H54 (cell line): ENCODE measurements around the gene TVP23C.
A peak's percentile ranks its signal among the peaks of the same experiment; 100 is the strongest.
"Not testable (repeated sequence)": the region's sequence is repeated elsewhere in the genome, so short reads cannot be mapped to it uniquely, and the experiment has no call there.

Experiments
- DNase-seq: peaks from one replicate; pipeline ENCODE4 v3.0.0; 2011; ENCODE audit warnings: low spot score, mixed read lengths; ENCODE audit not compliant: insufficient read length
- FAIRE-seq: peaks from 3 replicates; lab custom pipeline; 2011; peaks lifted over from hg19 to GRCh38; lab: Jason Lieb, UNC
- POLR2A ChIP-seq: IDR thresholded peaks from 2 replicates; pipeline ENCODE4 v1.6.1; 2011; ENCODE audit warnings: low read depth, mild to moderate bottlenecking, low read length

Gene TVP23C

DNA sequence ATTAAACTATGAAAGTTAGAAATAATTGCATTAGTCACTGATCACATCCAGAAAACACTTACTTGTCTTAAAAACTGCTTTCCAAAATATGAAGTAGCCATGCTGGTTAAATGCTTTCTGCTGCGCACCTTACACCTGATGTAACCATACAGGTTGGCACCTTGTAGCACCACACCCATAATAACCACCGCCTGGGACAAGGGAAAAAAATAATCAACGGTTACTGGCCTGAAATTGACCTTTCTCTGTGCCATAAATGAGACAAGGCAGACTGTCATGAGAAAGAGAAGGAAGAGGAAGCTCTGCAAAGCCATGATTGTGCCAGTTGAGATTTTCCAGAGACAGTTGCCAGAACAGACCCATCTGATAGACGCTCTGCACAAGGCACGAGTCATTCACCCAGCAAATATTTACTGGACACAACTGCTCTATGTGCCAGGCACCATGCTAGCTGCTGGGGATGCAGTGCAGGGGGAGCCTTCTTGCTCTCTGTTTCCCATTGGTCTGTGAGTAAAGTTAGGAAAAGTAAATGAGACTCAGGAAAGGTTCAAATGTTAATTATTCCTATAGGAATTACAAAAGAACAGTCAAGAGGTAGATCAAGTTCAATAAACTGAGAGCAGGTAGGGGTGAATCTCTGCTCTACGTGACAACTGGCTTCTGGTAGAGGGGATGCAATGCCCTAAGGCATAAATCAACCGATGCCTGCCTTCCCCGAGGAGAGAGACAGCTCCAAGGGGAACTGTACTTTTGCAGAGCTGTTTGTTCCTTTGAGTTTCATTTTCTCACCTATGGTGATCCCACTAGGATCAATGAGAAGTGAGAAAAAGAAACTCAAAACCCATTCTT lies 22.7 kb downstream of the TVP23C start:
- not testable (repeated sequence) for DNase-seq
- FAIRE-seq = peak; percentile 50

GRCh38 chr17:15533122-15533521 lies 30.2 kb downstream of the TVP23C start:
- DNase-seq = not testable (repeated sequence)
- peak; percentile 23 for FAIRE-seq

- DNase-seq = not testable (repeated sequence)
- peak; percentile 90 for FAIRE-seq
Observed at GRCh38 chr17:15526292-15527218, 36.7 kb downstream of the TVP23C start.

DNA sequence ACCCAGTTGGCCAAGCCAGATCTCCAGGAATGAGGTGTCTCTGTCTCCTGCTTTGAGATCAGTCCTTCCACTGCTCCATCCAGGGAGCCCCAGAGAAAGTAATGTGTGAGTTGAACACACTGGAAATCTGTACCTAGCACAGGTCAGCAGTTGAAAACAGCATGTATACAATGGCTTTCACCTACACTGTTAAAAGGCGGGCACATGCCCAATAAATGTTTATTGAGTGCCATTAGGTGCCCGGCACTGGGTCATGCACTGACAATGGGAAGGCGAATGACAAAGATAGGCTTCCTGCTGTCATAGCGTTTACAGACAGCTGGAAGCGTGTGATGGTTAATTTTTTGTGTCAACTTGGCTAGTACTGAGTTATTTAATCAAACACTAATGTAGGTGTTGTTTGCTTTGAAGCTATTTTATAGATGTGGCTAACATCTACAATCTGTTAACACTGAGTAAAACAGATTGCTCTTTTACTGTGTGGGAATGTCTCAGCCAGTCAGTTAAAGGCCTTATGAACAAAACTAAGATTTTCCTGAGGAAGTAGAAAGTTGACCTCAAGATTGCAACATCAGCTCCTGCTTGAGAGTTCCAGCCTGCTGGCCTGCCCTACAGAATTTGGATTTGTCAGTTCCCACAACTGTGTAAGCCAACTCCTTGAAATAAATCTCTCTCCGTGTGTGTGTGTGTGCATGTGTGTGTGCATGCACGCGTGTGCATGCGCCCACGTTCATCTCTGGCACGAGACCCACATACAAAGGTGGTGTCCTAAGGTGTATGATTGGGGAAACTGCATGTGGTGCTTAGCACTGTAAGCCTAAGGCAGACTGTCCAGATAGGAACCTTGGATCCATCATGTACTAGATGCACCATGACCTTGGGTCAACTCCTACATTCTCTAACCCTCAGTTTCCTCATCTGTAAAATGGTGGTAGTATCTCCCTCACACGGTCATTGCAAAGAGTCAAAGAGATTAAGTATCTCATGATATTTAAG lies 38.0 kb downstream of the TVP23C start:
- not testable (repeated sequence) for DNase-seq, FAIRE-seq

- no peak for TF ChIP-seq POLR2A
- DNase-seq (no peak), FAIRE-seq (no peak)
Observed at GRCh38 chr17:15516150-15516549, 47.1 kb downstream of the TVP23C start.

GRCh38 chr17:15514469-15514868 lies 48.8 kb downstream of the TVP23C start:
- DNase-seq (no peak), FAIRE-seq (no peak)
- TF ChIP-seq POLR2A = no peak

GRCh38 chr17:15513856-15514459 lies 49.3 kb downstream of the TVP23C start:
- DNase-seq (no peak), FAIRE-seq (no peak)
- TF ChIP-seq POLR2A = no peak

- no peak for FAIRE-seq
- no peak for DNase-seq
- no peak for TF ChIP-seq POLR2A
Observed at GRCh38 chr17:15513058-15513791, 50.1 kb downstream of the TVP23C start.

DNA sequence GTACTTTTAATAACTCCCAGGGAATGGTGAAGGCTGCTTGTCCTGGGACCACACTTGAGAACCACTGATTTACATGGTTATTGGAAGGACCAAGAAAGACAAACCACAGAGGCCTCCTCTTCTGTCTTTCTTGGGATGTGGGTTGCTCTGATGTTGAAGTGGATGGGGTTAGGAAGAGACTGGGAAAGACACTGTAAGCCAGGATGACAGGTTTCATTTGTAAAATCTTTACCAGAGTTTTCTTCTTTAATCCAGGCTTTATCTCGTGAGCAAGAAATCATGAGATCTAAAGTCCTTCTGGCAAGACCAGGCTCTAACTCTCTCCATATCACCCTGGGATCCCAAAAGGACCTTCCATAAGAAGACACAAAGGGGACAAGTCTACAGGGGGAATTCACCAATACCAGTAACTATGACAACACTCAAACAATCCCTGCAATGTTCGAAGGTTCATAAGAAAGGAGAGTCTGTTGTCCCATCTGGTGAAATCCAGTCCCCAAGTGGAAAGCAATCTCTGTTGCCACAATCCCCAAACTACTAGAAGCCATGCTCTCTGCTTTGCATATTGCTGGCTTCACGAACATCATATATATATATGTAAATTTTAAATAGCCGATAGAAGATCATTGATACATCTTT lies 51.1 kb downstream of the TVP23C start:
- TF ChIP-seq POLR2A = no peak
- DNase-seq = no peak
- no peak for FAIRE-seq

DNA sequence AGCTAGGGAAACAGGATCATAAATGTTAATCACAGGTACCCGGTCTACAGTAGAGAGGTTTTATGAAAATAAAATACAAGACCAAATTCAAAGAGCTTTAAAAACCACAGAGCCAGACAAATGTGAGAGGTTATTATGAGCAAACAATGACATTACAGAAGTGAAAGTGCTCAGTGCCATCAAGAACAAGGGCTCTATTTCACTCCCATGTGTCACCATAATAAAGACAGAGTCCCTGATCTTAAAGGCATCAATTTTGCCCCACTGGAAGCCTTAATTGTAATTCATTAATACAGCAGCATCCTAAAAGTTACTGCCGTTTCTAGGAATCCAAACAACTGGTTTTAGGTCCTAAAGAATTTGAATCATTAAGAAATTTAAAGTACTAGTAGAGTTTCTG lies 52.1 kb downstream of the TVP23C start:
- no peak for FAIRE-seq
- DNase-seq = no peak
- TF ChIP-seq POLR2A = no peak

- TF ChIP-seq POLR2A = no peak
- no peak for FAIRE-seq
Observed at GRCh38 chr17:15510361-15510760, 52.9 kb downstream of the TVP23C start.

GRCh38 chr17:15509095-15509494 lies 54.2 kb downstream of the TVP23C start:
- no peak for DNase-seq
- no peak for FAIRE-seq
- TF ChIP-seq POLR2A = no peak

More at GRCh38 chr17:15510361-15510760, 52.9 kb downstream of the TVP23C start:
- peak; percentile 48 for DNase-seq
